ENCODE measurements around the gene FGD5. TPM values are rescaled to one million over a fixed set of nuclear protein-coding genes. Genes with fewer than 3 reads are reported as not detected.

The FGD5 gene
- polyA plus RNA-seq (2012; ENCODE audit: insufficient read length, low read depth), result 2.5 TPM

GRCh38 chr3:14818804-14819500, at the start of gene FGD5:
Gene FGD5 (plus strand): TSS chr3:14818962. CDS start chr3:14819072, 110 bp downstream.
- TF ChIP-seq FOXP2 (optimal IDR thresholded peaks at IDR 0.05; ENCODE audit: borderline replicate concordance, extremely low read depth, extremely low read length, insufficient read depth), result no peak

- TF ChIP-seq SIN3A (IDR thresholded peaks at IDR 0.05; ENCODE audit: borderline replicate concordance, insufficient read depth, low read length), result no peak
- no peak for TF ChIP-seq REST (IDR thresholded peaks at IDR 0.05; ENCODE audit: insufficient read depth in 1 of 2, low read depth in 2 of 2, low read length in 2 of 2)
- TF ChIP-seq FOXP2 (optimal IDR thresholded peaks at IDR 0.05; ENCODE audit: borderline replicate concordance, extremely low read depth, extremely low read length, insufficient read depth), result no peak
- TF ChIP-seq POLR2AphosphoS5 (IDR thresholded peaks at IDR 0.05; ENCODE audit: low read depth, low read length), result no peak
- TF ChIP-seq TAF1 (IDR thresholded peaks at IDR 0.05; ENCODE audit: borderline replicate concordance, insufficient read depth, low read length), result no peak
Measured at GRCh38 chr3:14769544-14770325, 49.0 kb upstream of the FGD5 start.

- no peak for TF ChIP-seq REST (IDR thresholded peaks at IDR 0.05; ENCODE audit: insufficient read depth in 1 of 2, low read depth in 2 of 2, low read length in 2 of 2)
- no peak for TF ChIP-seq POLR2AphosphoS5 (IDR thresholded peaks at IDR 0.05; ENCODE audit: low read depth, low read length)
- TF ChIP-seq FOXP2 (optimal IDR thresholded peaks at IDR 0.05; ENCODE audit: borderline replicate concordance, extremely low read depth, extremely low read length, insufficient read depth), result no peak
- TF ChIP-seq TAF1 (IDR thresholded peaks at IDR 0.05; ENCODE audit: borderline replicate concordance, insufficient read depth, low read length), result no peak
- TF ChIP-seq SIN3A (IDR thresholded peaks at IDR 0.05; ENCODE audit: borderline replicate concordance, insufficient read depth, low read length), result no peak
Measured at GRCh38 chr3:14770591-14770990, 48.2 kb upstream of the FGD5 start.

- TF ChIP-seq FOXP2 (optimal IDR thresholded peaks at IDR 0.05; ENCODE audit: borderline replicate concordance, extremely low read depth, extremely low read length, insufficient read depth) (no peak), REST (IDR thresholded peaks at IDR 0.05; ENCODE audit: insufficient read depth in 1 of 2, low read depth in 2 of 2, low read length in 2 of 2) (no peak)
Measured at GRCh38 chr3:14771593-14772497, 46.9 kb upstream of the FGD5 start.

- TF ChIP-seq REST (IDR thresholded peaks at IDR 0.05; ENCODE audit: insufficient read depth in 1 of 2, low read depth in 2 of 2, low read length in 2 of 2) (no peak), SIN3A (IDR thresholded peaks at IDR 0.05; ENCODE audit: borderline replicate concordance, insufficient read depth, low read length) (no peak), POLR2AphosphoS5 (IDR thresholded peaks at IDR 0.05; ENCODE audit: low read depth, low read length) (no peak), TAF1 (IDR thresholded peaks at IDR 0.05; ENCODE audit: borderline replicate concordance, insufficient read depth, low read length) (no peak), FOXP2 (optimal IDR thresholded peaks at IDR 0.05; ENCODE audit: borderline replicate concordance, extremely low read depth, extremely low read length, insufficient read depth) (no peak)
Measured at GRCh38 chr3:14772533-14773138, 46.1 kb upstream of the FGD5 start.

Measured in PFSK-1 (cell line).